Measurements from ENCODE around the gene NFIB. TPM values are rescaled to one million over a fixed set of nuclear protein-coding genes. Genes with fewer than 3 reads are reported as not detected.

The NFIB gene
- polyA plus RNA-seq, 3 donors = not detected

- no peaks in the 10 kb centered on the region for H3K36me3 ChIP-seq (replicated peaks in 1 of 2; ENCODE audit: control insufficient read depth in 1 of 2, insufficient read depth in 2 of 2, low read length in 2 of 2)
- intact Hi-C loops (cut with micrococcal nuclease) = no loop called here
- Mint-ChIP-seq H3K27ac (no peak overlapping the region), H3K27me3 (ENCODE audit: low read depth in 3 of 3) (no peaks in the 10 kb centered on the region), H3K4me3 (no peak overlapping the region), H3K9me3 (peaks cover 0 to 3% (median 0%) of the 10 kb centered on the region in 7 donors), H3K36me3 (no peaks in the 10 kb centered on the region), H3K4me1 (no peaks in the 10 kb centered on the region)
- WGBS (ENCODE audit: insufficient coverage) = no CpG with 5 or more reads among the region's 1 CpG
- no peak overlapping the region for H3K4me3 ChIP-seq (replicated peaks in 1 of 3; ENCODE audit: low read depth in 2 of 3, low read length in 3 of 3)
- no peaks in the 10 kb centered on the region for H3K9me3 ChIP-seq (replicated peaks in 1 of 2; ENCODE audit: control insufficient read depth in 1 of 2, insufficient read depth in 1 of 2, low read length in 2 of 2)
- TF ChIP-seq CTCF (IDR thresholded peaks at IDR 0.05) = no peak
- DNase-seq = no peak
- no peak overlapping the region for H3K4me2 ChIP-seq (replicated peaks; ENCODE audit: extremely low read depth, low read length, poor library complexity, severe bottlenecking)
- no peak overlapping the region for H3K9ac ChIP-seq (ENCODE audit: insufficient read depth, low read length, poor library complexity, severe bottlenecking)
- H4K20me1 ChIP-seq (ENCODE audit: insufficient read depth, low read length) = no peaks in the 10 kb centered on the region
- no peak overlapping the region for H3K27ac ChIP-seq (ENCODE audit: low read depth in 1 of 2, low read length in 2 of 2)
- H2AFZ ChIP-seq (ENCODE audit: insufficient read depth, low read depth, low read length, poor library complexity, severe bottlenecking) = no peak overlapping the region
- H3K79me2 ChIP-seq (ENCODE audit: insufficient read depth, low read length) = no peaks in the 10 kb centered on the region
- H3K27me3 ChIP-seq (ENCODE audit: control insufficient read depth in 2 of 2, insufficient read depth in 2 of 2, low read length in 2 of 2) = no peaks in the 10 kb centered on the region
- no peaks in the 10 kb centered on the region for H3K4me1 ChIP-seq (ENCODE audit: control insufficient read depth in 1 of 2, insufficient read depth in 2 of 2, low read length in 2 of 2)
Observed at GRCh38 chr9:14248149-14248548, 65.8 kb downstream of the NFIB start.

- Histone ChIP-seq H3K27me3 (ENCODE audit: control insufficient read depth in 2 of 2, insufficient read depth in 2 of 2, low read length in 2 of 2) (no peaks in the 10 kb centered on the region), H4K20me1 (ENCODE audit: insufficient read depth, low read length) (no peaks in the 10 kb centered on the region), H3K4me2 (replicated peaks; ENCODE audit: extremely low read depth, low read length, poor library complexity, severe bottlenecking) (no peak overlapping the region), H3K4me1 (ENCODE audit: control insufficient read depth in 1 of 2, insufficient read depth in 2 of 2, low read length in 2 of 2) (no peaks in the 10 kb centered on the region), H3K9ac (ENCODE audit: insufficient read depth, low read length, poor library complexity, severe bottlenecking) (no peak overlapping the region), H3K27ac (ENCODE audit: low read depth in 1 of 2, low read length in 2 of 2) (no peak overlapping the region), H3K79me2 (ENCODE audit: insufficient read depth, low read length) (no peaks in the 10 kb centered on the region), H2AFZ (ENCODE audit: insufficient read depth, low read depth, low read length, poor library complexity, severe bottlenecking) (no peak overlapping the region), H3K36me3 (replicated peaks in 1 of 2; ENCODE audit: control insufficient read depth in 1 of 2, insufficient read depth in 2 of 2, low read length in 2 of 2) (no peaks in the 10 kb centered on the region), H3K9me3 (replicated peaks in 1 of 2; ENCODE audit: control insufficient read depth in 1 of 2, insufficient read depth in 1 of 2, low read length in 2 of 2) (no peaks in the 10 kb centered on the region), H3K4me3 (replicated peaks in 1 of 3; ENCODE audit: low read depth in 2 of 3, low read length in 3 of 3) (no peak overlapping the region)
- H3K4me1 Mint-ChIP-seq = no peaks in the 10 kb centered on the region
- no peak for TF ChIP-seq CTCF (IDR thresholded peaks at IDR 0.05)
- H3K27ac Mint-ChIP-seq = no peak overlapping the region
- intact Hi-C loops (cut with micrococcal nuclease) = no loop called here
- H3K27me3 Mint-ChIP-seq (ENCODE audit: low read depth in 3 of 3) = no peaks in the 10 kb centered on the region
- H3K9me3 Mint-ChIP-seq = peaks cover 0 to 3% (median 0%) of the 10 kb centered on the region in 7 donors
- no peak overlapping the region for H3K4me3 Mint-ChIP-seq
- no CpG with 5 or more reads among the region's 1 CpG for WGBS (ENCODE audit: insufficient coverage)
- H3K36me3 Mint-ChIP-seq = no peaks in the 10 kb centered on the region
- DNase-seq = no peak
Observed at GRCh38 chr9:14247577-14247976, 66.4 kb downstream of the NFIB start.

Data from CD14-positive monocyte (primary cell).